ENCODE measurements around the gene TNFRSF1A.
A peak's percentile ranks its signal among the peaks of the same experiment; 100 is the strongest.

TNFRSF1A gene

DNA sequence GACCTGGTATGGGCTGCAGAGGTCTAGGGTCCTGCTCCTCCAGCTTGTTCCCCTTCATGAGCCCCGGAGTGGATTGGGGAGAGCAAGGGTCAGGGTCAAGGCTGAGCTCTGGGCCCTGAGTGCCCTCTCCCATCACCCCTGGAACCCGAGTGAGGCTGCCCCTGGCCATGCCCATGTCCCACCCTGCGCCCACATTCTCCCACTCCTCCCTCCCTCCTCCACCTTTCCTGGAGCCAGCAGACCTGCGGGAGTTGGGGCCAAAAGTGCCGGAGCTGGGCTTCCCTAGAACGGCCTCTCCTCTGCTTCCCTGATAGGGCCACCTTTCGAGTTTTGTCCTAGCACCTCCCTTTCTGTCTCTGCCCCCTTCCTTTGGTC lies 32.9 kb upstream of the TNFRSF1A start:
- Histone ChIP-seq H3K4ac (ENCODE audit: low read depth, low read length) (peak overlapping the region; percentile 23), H3K4me2 (ENCODE audit: low read length) (no peak overlapping the region), H3K9me3 (ENCODE audit: insufficient read depth, low read depth, low read length) (peaks cover 1% of the 10 kb centered on the region), H2AFZ (ENCODE audit: insufficient read depth, low read length, poor library complexity) (no peak overlapping the region), H3K79me1 (ENCODE audit: low read length) (peaks cover 28% of the 10 kb centered on the region), H2BK12ac (ENCODE audit: low read length) (peak overlapping the region; percentile 87), H4K91ac (ENCODE audit: low read depth, low read length) (peak overlapping the region; percentile 27), H2AK5ac (ENCODE audit: low read length) (peak overlapping the region; percentile 60), H3K4me3 (ENCODE audit: low read depth, low read length) (no peak overlapping the region), H3K18ac (ENCODE audit: low read length) (peak overlapping the region; percentile 51), H3K14ac (ENCODE audit: low read length) (peak overlapping the region; percentile 61), H3K9ac (ENCODE audit: low read length) (no peak overlapping the region), H2BK5ac (ENCODE audit: low read depth, low read length, poor library complexity) (no peak overlapping the region), H3K27me3 (ENCODE audit: insufficient read depth, low read length) (no peaks in the 10 kb centered on the region), H4K12ac (ENCODE audit: low read depth, low read length) (no peak overlapping the region), H4K8ac (ENCODE audit: low read depth, low read length) (peak overlapping the region; percentile 3), H3K27ac (ENCODE audit: low read depth, low read length) (no peak overlapping the region), H3K23ac (ENCODE audit: low read length) (no peak overlapping the region), H3K4me1 (ENCODE audit: control insufficient read depth in 1 of 2, insufficient read depth in 2 of 2, low read length in 2 of 2) (peaks cover 44 to 59% of the 10 kb centered on the region in 2 experiments), H3K36me3 (ENCODE audit: control insufficient read depth in 1 of 2, insufficient read depth in 2 of 2, low read length in 2 of 2) (no peaks in the 10 kb centered on the region), H2BK120ac (ENCODE audit: insufficient read depth, low read length, poor library complexity) (no peak overlapping the region), H3K79me2 (ENCODE audit: control insufficient read depth, insufficient read depth, low read length, poor library complexity) (no peaks in the 10 kb centered on the region)
- DNase-seq, result no peak
- no CpG with 5 or more reads among the region's 7 CpGs for WGBS (ENCODE audit: extremely low coverage, insufficient coverage, insufficient read length)

DNA sequence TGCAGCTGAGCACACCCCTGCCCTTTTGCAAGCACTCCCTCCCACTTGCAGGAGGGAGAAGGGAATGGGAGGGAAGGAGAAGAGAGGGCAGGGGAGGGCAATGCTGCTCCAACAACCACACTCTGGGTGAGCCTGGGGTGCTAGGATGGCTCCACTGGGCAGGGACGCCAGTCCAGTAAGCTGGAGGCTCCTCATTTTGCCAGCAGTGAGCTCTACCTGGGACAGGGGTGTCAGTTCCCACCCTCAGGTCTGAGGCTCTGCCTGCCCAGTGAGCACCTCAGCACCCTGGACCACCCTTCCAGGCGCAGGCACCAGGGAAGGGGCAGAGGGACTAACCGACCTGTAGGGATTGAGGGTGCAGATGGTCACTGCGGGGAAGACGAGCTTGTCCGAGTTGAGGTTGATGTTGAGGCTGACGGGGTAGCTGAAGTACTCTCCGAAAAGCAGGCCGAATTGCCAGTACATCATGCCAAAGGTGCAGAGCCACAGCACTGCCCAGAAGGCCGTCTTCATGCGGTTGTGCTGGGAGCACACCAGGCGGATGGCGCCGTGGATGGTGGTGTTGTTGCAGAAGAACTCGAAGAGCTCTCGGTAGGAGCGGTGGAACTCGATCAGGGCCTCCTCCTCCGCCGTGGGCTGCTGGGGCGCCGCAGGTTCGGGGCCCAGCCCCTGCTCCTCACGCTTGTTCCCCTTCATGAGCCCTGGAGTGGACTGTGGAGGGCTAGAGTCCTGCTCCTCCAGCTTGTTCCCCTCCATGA lies 32.3 kb upstream of the TNFRSF1A start:
- Histone ChIP-seq H2AFZ (ENCODE audit: insufficient read depth, low read length, poor library complexity) (no peak overlapping the region), H3K36me3 (ENCODE audit: control insufficient read depth in 1 of 2, insufficient read depth in 2 of 2, low read length in 2 of 2) (no peaks in the 10 kb centered on the region), H2BK120ac (ENCODE audit: insufficient read depth, low read length, poor library complexity) (no peak overlapping the region), H3K27me3 (ENCODE audit: insufficient read depth, low read length) (no peaks in the 10 kb centered on the region), H4K12ac (ENCODE audit: low read depth, low read length) (no peak overlapping the region), H3K79me2 (ENCODE audit: control insufficient read depth, insufficient read depth, low read length, poor library complexity) (peaks cover under 1% of the 10 kb centered on the region), H3K9ac (ENCODE audit: low read length) (no peak overlapping the region), H3K27ac (ENCODE audit: low read depth, low read length) (no peak overlapping the region), H4K91ac (ENCODE audit: low read depth, low read length) (peak overlapping the region; percentile 24), H3K14ac (ENCODE audit: low read length) (peak overlapping the region; percentile 21), H4K8ac (ENCODE audit: low read depth, low read length) (no peak overlapping the region), H3K4me3 (ENCODE audit: low read depth, low read length) (no peak overlapping the region), H3K4ac (ENCODE audit: low read depth, low read length) (no peak overlapping the region), H2BK5ac (ENCODE audit: low read depth, low read length, poor library complexity) (no peak overlapping the region), H2BK12ac (ENCODE audit: low read length) (peak overlapping the region; percentile 82), H2AK5ac (ENCODE audit: low read length) (peak overlapping the region; percentile 19), H3K4me2 (ENCODE audit: low read length) (no peak overlapping the region), H3K23ac (ENCODE audit: low read length) (no peak overlapping the region), H3K4me1 (ENCODE audit: control insufficient read depth in 1 of 2, insufficient read depth in 2 of 2, low read length in 2 of 2) (peaks cover 45 to 59% of the 10 kb centered on the region in 2 experiments), H3K9me3 (ENCODE audit: insufficient read depth, low read depth, low read length) (peaks cover 1% of the 10 kb centered on the region), H3K18ac (ENCODE audit: low read length) (peak overlapping the region; percentile 51), H3K79me1 (ENCODE audit: low read length) (peaks cover 28% of the 10 kb centered on the region)
- WGBS (ENCODE audit: extremely low coverage, insufficient coverage, insufficient read length), result no CpG with 5 or more reads among the region's 24 CpGs
- no peak for DNase-seq

DNA sequence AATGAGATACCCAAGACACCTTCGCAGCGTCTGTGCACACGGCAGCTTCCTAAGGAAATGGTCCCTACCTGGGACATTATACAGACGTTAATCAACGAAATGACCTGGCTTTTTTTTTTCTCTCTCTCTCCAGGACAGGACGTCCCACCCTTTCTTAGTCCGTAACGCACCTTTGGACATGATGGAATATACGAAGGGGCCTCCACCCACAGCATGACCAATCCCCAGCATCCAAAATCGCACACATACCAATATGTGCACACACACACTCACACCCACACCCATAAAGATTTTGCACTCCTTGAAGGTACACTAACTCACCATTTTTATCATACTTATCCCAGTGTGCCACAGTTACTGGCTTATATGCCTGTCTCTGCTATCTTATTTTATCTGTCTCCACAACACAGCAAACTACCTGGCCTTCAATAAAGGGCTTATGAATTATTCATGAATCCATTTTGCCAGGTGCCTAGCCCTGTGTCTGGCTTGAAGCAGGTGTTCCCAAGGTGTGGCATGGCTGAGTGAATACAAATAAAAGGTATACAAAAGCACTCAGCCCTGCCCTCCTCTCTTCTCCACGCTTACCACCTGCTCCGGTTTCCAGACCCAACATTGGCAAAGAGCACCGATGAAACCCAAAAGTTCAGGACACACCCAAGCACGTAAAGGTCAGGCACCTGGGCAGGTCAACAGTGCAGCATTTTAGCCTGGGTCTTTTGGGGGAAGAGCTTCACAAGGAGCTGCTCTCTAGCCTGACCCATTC lies 31.3 kb upstream of the TNFRSF1A start:
- Histone ChIP-seq H3K4me3 (ENCODE audit: low read depth, low read length) (no peak overlapping the region), H3K36me3 (ENCODE audit: control insufficient read depth in 1 of 2, insufficient read depth in 2 of 2, low read length in 2 of 2) (no peaks in the 10 kb centered on the region), H3K27me3 (ENCODE audit: insufficient read depth, low read length) (no peaks in the 10 kb centered on the region), H2AK5ac (ENCODE audit: low read length) (peak overlapping the region; percentile 35), H3K9ac (ENCODE audit: low read length) (no peak overlapping the region), H3K27ac (ENCODE audit: low read depth, low read length) (peak overlapping the region; percentile 35), H3K4me2 (ENCODE audit: low read length) (peak overlapping the region; percentile 40), H3K79me1 (ENCODE audit: low read length) (peaks cover 28% of the 10 kb centered on the region), H3K4me1 (ENCODE audit: control insufficient read depth in 1 of 2, insufficient read depth in 2 of 2, low read length in 2 of 2) (peaks cover 47 to 59% of the 10 kb centered on the region in 2 experiments), H3K9me3 (ENCODE audit: insufficient read depth, low read depth, low read length) (peaks cover 1% of the 10 kb centered on the region), H4K12ac (ENCODE audit: low read depth, low read length) (no peak overlapping the region), H4K8ac (ENCODE audit: low read depth, low read length) (no peak overlapping the region), H3K4ac (ENCODE audit: low read depth, low read length) (no peak overlapping the region), H2BK120ac (ENCODE audit: insufficient read depth, low read length, poor library complexity) (no peak overlapping the region), H2BK12ac (ENCODE audit: low read length) (peak overlapping the region; percentile 44), H3K79me2 (ENCODE audit: control insufficient read depth, insufficient read depth, low read length, poor library complexity) (peaks cover 3% of the 10 kb centered on the region), H2BK5ac (ENCODE audit: low read depth, low read length, poor library complexity) (no peak overlapping the region), H3K23ac (ENCODE audit: low read length) (no peak overlapping the region), H4K91ac (ENCODE audit: low read depth, low read length) (no peak overlapping the region), H2AFZ (ENCODE audit: insufficient read depth, low read length, poor library complexity) (no peak overlapping the region), H3K18ac (ENCODE audit: low read length) (no peak overlapping the region), H3K14ac (ENCODE audit: low read length) (no peak overlapping the region)
- no CpG with 5 or more reads among the region's 14 CpGs for WGBS (ENCODE audit: extremely low coverage, insufficient coverage, insufficient read length)
- DNase-seq, result no peak

DNA sequence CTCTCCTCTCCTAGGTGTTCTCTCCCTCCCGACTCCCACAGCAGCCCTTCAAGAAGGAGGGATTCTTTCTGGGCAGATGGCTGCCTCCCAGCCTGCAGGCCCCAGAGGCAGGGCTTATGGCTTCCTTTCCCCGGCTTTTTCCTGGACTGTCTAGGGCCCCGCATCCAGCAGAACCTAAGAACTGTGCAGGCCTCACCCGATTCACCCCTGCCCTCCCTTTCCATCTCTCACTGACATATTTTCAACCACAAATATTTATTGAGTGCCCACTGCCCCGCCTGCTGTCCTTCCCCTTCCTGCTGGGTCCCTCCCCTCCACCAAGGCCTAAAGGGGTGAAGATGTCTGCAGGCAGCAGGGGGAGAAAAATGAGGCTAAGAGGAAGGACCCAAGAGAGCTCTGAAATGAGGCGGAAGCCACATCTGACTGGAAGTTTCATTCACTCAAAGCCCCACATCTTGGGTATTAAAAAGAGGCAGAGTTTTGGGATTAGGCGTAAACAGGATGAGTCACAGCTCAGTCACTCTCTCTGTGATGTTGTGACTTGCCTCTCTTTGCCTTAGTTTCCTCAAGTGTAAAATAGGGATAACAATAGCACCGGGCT lies 30.6 kb upstream of the TNFRSF1A start:
- no peak overlapping the region for H3K9ac ChIP-seq (ENCODE audit: low read length)
- H3K14ac ChIP-seq (ENCODE audit: low read length), result peak overlapping the region; percentile 47
- H3K79me1 ChIP-seq (ENCODE audit: low read length), result peaks cover 28% of the 10 kb centered on the region
- H3K4me3 ChIP-seq (ENCODE audit: low read depth, low read length), result no peak overlapping the region
- no CpG with 5 or more reads among the region's 8 CpGs for WGBS (ENCODE audit: extremely low coverage, insufficient coverage, insufficient read length)
- H3K23ac ChIP-seq (ENCODE audit: low read length), result no peak overlapping the region
- H3K9me3 ChIP-seq (ENCODE audit: insufficient read depth, low read depth, low read length), result peaks cover 1% of the 10 kb centered on the region
- H3K36me3 ChIP-seq (ENCODE audit: control insufficient read depth in 1 of 2, insufficient read depth in 2 of 2, low read length in 2 of 2), result no peaks in the 10 kb centered on the region
- H4K12ac ChIP-seq (ENCODE audit: low read depth, low read length), result no peak overlapping the region
- no peaks in the 10 kb centered on the region for H3K27me3 ChIP-seq (ENCODE audit: insufficient read depth, low read length)
- peak overlapping the region; percentile 42 for H3K4me2 ChIP-seq (ENCODE audit: low read length)
- H3K79me2 ChIP-seq (ENCODE audit: control insufficient read depth, insufficient read depth, low read length, poor library complexity), result peaks cover 3% of the 10 kb centered on the region
- H2AK5ac ChIP-seq (ENCODE audit: low read length), result peak overlapping the region; percentile 28
- peak overlapping the region; percentile 64 for H3K18ac ChIP-seq (ENCODE audit: low read length)
- H2BK120ac ChIP-seq (ENCODE audit: insufficient read depth, low read length, poor library complexity), result peak overlapping the region; percentile 73
- H2AFZ ChIP-seq (ENCODE audit: insufficient read depth, low read length, poor library complexity), result peak overlapping the region; percentile 10
- peak overlapping the region; percentile 45 for H4K91ac ChIP-seq (ENCODE audit: low read depth, low read length)
- peak overlapping the region; percentile 61 for H2BK12ac ChIP-seq (ENCODE audit: low read length)
- DNase-seq, result peak; percentile 56 to 72
- H2BK5ac ChIP-seq (ENCODE audit: low read depth, low read length, poor library complexity), result peak overlapping the region; percentile 32
- H3K4ac ChIP-seq (ENCODE audit: low read depth, low read length), result no peak overlapping the region
- H3K27ac ChIP-seq (ENCODE audit: low read depth, low read length), result peak overlapping the region; percentile 74
- H4K8ac ChIP-seq (ENCODE audit: low read depth, low read length), result peak overlapping the region; percentile 44
- H3K4me1 ChIP-seq (ENCODE audit: control insufficient read depth in 1 of 2, insufficient read depth in 2 of 2, low read length in 2 of 2), result peaks cover 47 to 57% of the 10 kb centered on the region in 2 experiments
